Activated B cell treated with CpG ODN at 0.5 μM for 24 hours (primary cell): ENCODE data around the gene MFF. TPM values are rescaled to one million over a fixed set of nuclear protein-coding genes. Genes with fewer than 3 reads are reported as not detected.
"Not testable (repeated sequence)": the region's sequence is repeated elsewhere in the genome, so short reads cannot be mapped to it uniquely, and the experiment has no call there.

Experiments
- ATAC-seq: fragments of 200-7000 bp; cut with Tn5 transposase; one replicate; pipeline ENCODE4 v1.10.0; 2021; ENCODE audit warnings: low read depth, mild to moderate bottlenecking, moderate library complexity
- CTCF ChIA-PET: fragments of 350-600 bp; sonication (Branson Sonifier 250); formaldehyde crosslinking; loops from one replicate; lab custom pipeline; 2021; ENCODE audit warnings: antibody characterized with exemption; lab: Charles Lee
- POLR2A ChIA-PET: fragments of 350-600 bp; sonication (Branson Sonifier 250); formaldehyde crosslinking; loops from one replicate; lab custom pipeline; 2021; ENCODE audit warnings: antibody characterized with exemption; lab: Charles Lee
- DNase-seq: peaks from one replicate; pipeline ENCODE4 v3.0.0; 2022
- H3K27ac Mint-ChIP-seq: one replicate; pipeline ENCODE4 v1.8.0; 2020; ENCODE audit warnings: mixed read lengths
- H3K27me3 Mint-ChIP-seq: one replicate; pipeline ENCODE4 v1.8.0; 2021; ENCODE audit warnings: mixed read lengths
- H3K36me3 Mint-ChIP-seq: one replicate; pipeline ENCODE4 v1.8.0; 2021; ENCODE audit warnings: low read depth, mixed read lengths
- H3K4me1 Mint-ChIP-seq: one replicate; pipeline ENCODE4 v1.8.0; 2021; ENCODE audit warnings: mixed read lengths
- H3K4me3 Mint-ChIP-seq: one replicate; pipeline ENCODE4 v1.8.0; 2020; ENCODE audit warnings: mild to moderate bottlenecking, mixed read lengths
- H3K9me3 Mint-ChIP-seq: one replicate; pipeline ENCODE4 v1.8.0; 2020; ENCODE audit warnings: mixed read lengths
- CTCF ChIP-seq: fragments of 200-600 bp; IDR thresholded peaks from one replicate; pipeline ENCODE4 v1.8.0; 2022; ENCODE audit warnings: antibody characterized with exemption, mild to moderate bottlenecking
- intact Hi-C: fragments of 100-400 bp; cut with micrococcal nuclease; formaldehyde crosslinking; loops from one replicate; pipeline ENCODE4 v1.15.1; 2024
- total RNA-seq: library from RNA; stranded (reverse); gene quantifications from 2 replicates; pipeline ENCODE4 v1.2.3, GENCODE V29; 2022

Gene MFF
- total RNA-seq, 1 donor from 2014 or later = 78.9 TPM

- Mint-ChIP-seq H3K36me3 (peaks cover 58% of the 10 kb centered on the region), H3K4me3 (no peak overlapping the region), H3K27ac (peak overlapping the region; percentile 35), H3K9me3 (no peaks in the 10 kb centered on the region), H3K4me1 (peaks cover 6% of the 10 kb centered on the region), H3K27me3 (no peaks in the 10 kb centered on the region)
- no peak for TF ChIP-seq CTCF
- ChIA-PET CTCF (interaction anchor here (1.9 kb wide), 1 partner anchor 414 kb away, joined by 6 read pairs; no protein-coding TSS in a partner anchor), POLR2A (no interaction called here)
- intact Hi-C loops = no loop called here
- DNase-seq = no peak
- ATAC-seq = no peak
Observed at GRCh38 chr2:227351639-227352038, 26.6 kb downstream of the MFF start.

GRCh38 chr2:227360351-227360750 lies 35.3 kb downstream of the MFF start:
- CTCF ChIA-PET = interaction anchor here (1.0 kb wide), 1 partner anchor 406 kb away, joined by 3 read pairs; no protein-coding TSS in a partner anchor
- ATAC-seq (no peak), DNase-seq (no peak)
- H3K9me3 Mint-ChIP-seq = no peaks in the 10 kb centered on the region
- H3K4me3 Mint-ChIP-seq = no peak overlapping the region
- TF ChIP-seq CTCF = no peak
- intact Hi-C loops = loop anchor here (5.0 kb wide), 2 partner anchors 102 to 187 kb away; no protein-coding TSS in a partner anchor
- H3K27me3 Mint-ChIP-seq = no peaks in the 10 kb centered on the region
- H3K4me1 Mint-ChIP-seq = peaks cover 4% of the 10 kb centered on the region
- POLR2A ChIA-PET = no interaction called here
- peaks cover 50% of the 10 kb centered on the region for H3K36me3 Mint-ChIP-seq
- no peak overlapping the region for H3K27ac Mint-ChIP-seq

GRCh38 chr2:227363756-227364155 lies 38.7 kb downstream of the MFF start:
- peaks cover 24% of the 10 kb centered on the region for H3K36me3 Mint-ChIP-seq
- H3K27ac Mint-ChIP-seq = no peak overlapping the region
- POLR2A ChIA-PET = no interaction called here
- no peak overlapping the region for H3K4me3 Mint-ChIP-seq
- TF ChIP-seq CTCF = no peak
- intact Hi-C loops = loop anchor here (1.0 to 5.0 kb wide), 3 partner anchors 99 to 403 kb away; no protein-coding TSS in a partner anchor
- H3K27me3 Mint-ChIP-seq = no peaks in the 10 kb centered on the region
- CTCF ChIA-PET = interaction anchor here (1.6 kb wide), 1 partner anchor 402 kb away, joined by 4 read pairs; no protein-coding TSS in a partner anchor
- DNase-seq = no peak
- no peaks in the 10 kb centered on the region for H3K9me3 Mint-ChIP-seq
- H3K4me1 Mint-ChIP-seq = peaks cover 4% of the 10 kb centered on the region
- ATAC-seq = no peak

- ChIA-PET CTCF (interaction anchor here (1.6 kb wide), 1 partner anchor 401 kb away, joined by 4 read pairs; no protein-coding TSS in a partner anchor), POLR2A (interaction anchor here (0.6 kb wide), 2 partner anchors 51 to 115 kb away, joined by 3 to 4 read pairs; no protein-coding TSS in a partner anchor)
- not testable (repeated sequence) for H3K9me3 Mint-ChIP-seq, H3K27me3 Mint-ChIP-seq, H3K4me3 Mint-ChIP-seq, H3K27ac Mint-ChIP-seq, ATAC-seq, H3K4me1 Mint-ChIP-seq, DNase-seq
- peaks cover 14% of the 10 kb centered on the region for H3K36me3 Mint-ChIP-seq
- intact Hi-C loops = loop anchor here (1.0 to 5.0 kb wide), 3 partner anchors 98 to 402 kb away; no protein-coding TSS in a partner anchor
Observed at GRCh38 chr2:227364585-227365263, 39.7 kb downstream of the MFF start.

- ATAC-seq (no peak), DNase-seq (no peak)
- ChIA-PET POLR2A (no interaction called here), CTCF (no interaction called here)
- Mint-ChIP-seq H3K9me3 (no peaks in the 10 kb centered on the region), H3K27ac (no peak overlapping the region), H3K27me3 (no peaks in the 10 kb centered on the region), H3K36me3 (peaks cover 4% of the 10 kb centered on the region), H3K4me3 (no peak overlapping the region), H3K4me1 (peaks cover 4% of the 10 kb centered on the region)
- TF ChIP-seq CTCF = no peak
- intact Hi-C loops = no loop called here
Observed at GRCh38 chr2:227365833-227366232, 40.8 kb downstream of the MFF start.
